Amygdala (tissue), 56 donors: Measurements from ENCODE around the gene TSSK3.

Experiments used
- DNase-seq, 56 donors: peaks; one replicate each; lab custom pipeline; 2025; lab: John Stamatoyannopoulos, UW

TSSK3 gene

DNA sequence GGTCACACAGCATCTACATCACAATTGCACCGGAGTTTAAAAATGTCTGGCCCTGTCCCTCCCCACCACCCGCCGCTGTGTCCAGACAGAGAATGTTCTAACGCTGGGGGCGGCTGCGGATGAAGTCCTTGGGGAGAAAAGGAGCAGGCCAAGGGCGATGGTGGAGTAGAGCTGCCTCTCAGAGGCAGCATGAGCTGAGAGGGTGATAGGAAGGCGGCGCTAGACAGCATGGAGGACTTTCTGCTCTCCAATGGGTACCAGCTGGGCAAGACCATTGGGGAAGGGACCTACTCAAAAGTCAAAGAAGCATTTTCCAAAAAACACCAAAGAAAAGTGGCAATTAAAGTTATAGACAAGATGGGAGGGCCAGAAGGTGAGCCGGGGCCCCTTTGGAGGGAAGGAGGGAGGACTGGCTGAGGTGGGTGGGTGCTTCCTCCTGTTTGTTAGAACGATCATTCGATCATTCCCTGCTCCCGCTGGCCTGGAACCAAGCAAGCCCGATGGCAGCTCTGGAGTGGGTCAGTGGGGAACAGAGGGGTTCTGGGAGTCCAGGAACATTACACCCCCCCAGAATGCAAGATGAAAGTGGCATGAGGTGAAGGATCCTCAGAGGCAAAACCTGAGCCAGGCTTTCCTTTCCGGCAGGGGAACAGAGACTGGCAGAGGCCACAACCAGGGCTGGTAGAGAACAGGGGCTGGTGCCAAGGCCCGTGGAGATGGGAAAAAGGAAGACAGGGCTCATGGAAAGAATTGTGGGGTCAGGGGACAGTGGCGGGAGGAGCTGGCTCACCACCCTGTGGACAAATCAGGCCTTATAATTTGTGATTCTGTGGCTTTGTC, at the start of gene TSSK3, which contains the start of gene FAM229A:
TSS of gene TSSK3 (plus strand) at position 66 of the 840 bp plus-strand sequence. CDS start at position 229, 163 bp downstream.
TSS of gene FAM229A (minus strand) at position 12 of the 840 bp plus-strand sequence. CDS start 394 bp downstream, outside the sequence.
- peak in 2 of 56 donors; percentile 44 to 100 for DNase-seq

GRCh38 chr1:32316903-32317277, 45.4 kb upstream of the TSSK3 start:
- no peak for DNase-seq

DNA sequence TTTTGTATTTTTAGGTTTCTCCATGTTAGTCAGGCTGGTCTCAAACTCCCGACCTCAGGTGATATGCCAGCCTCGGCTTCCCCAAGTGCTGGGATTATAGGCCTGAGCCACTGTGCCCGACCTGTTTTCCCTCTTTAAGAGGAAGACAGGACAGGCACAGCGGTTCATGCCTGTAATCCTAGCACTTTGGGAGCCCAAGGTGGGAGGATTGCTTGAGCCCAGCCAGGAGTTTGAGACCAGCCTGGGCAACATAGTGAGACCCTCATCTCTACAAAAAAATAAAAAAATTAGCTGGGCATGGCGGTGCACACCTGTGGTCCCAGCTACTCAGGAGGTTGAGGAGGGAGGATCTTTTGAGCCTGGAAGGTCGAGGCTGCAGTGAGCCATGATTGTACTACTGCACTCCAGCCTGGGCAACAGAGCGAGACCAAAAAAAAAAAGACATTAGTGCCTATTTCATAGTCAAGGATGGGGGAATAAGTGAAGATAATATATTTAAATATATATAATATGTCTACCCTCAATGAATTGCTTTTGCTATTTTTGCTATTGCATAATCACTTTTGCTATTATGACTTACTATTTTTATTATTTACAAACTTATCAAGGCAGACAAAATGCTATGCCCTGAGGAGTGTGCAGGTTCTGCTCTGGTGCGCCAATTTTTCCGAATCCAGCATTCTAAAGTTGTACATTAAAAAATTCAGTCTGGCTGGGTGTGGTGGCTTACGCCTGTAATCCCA, 44.0 kb upstream of the TSSK3 start:
- DNase-seq, result no peak

GRCh38 chr1:32321712-32322291, 40.5 kb upstream of the TSSK3 start:
- DNase-seq, result no peak

GRCh38 chr1:32327204-32327603, 35.1 kb upstream of the TSSK3 start:
- DNase-seq, result no peak

- DNase-seq, result no peak
Measured at GRCh38 chr1:32329931-32330466, 32.3 kb upstream of the TSSK3 start.

- no peak for DNase-seq
Measured at GRCh38 chr1:32330558-32331151, 31.7 kb upstream of the TSSK3 start.

DNA sequence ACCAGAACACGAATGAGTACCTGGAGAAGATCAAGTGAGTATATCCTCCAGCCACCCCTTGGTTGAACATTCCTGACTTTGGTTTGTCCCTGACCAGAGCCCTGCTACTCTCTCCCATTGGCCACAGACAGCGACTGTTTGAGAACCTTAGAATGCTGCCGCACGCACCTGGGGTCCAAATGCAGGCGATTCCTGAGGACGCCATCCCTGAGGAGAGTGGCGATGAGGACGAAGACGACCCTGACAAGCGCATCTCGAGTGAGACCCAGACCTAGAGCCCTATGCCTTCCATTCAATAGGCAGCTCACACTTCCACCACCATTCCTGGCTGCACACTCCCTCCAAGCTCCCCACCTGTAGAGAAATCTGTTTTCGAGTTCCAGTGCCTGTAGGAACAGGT, 30.8 kb upstream of the TSSK3 start:
- DNase-seq, result no peak

- peak in 27 of 56 donors; percentile 14 to 74 (median 29) for DNase-seq
Measured at GRCh38 chr1:32332290-32333079, 29.9 kb upstream of the TSSK3 start.

GRCh38 chr1:32333251-32333963, 28.9 kb upstream of the TSSK3 start:
- DNase-seq, result no peak

DNA sequence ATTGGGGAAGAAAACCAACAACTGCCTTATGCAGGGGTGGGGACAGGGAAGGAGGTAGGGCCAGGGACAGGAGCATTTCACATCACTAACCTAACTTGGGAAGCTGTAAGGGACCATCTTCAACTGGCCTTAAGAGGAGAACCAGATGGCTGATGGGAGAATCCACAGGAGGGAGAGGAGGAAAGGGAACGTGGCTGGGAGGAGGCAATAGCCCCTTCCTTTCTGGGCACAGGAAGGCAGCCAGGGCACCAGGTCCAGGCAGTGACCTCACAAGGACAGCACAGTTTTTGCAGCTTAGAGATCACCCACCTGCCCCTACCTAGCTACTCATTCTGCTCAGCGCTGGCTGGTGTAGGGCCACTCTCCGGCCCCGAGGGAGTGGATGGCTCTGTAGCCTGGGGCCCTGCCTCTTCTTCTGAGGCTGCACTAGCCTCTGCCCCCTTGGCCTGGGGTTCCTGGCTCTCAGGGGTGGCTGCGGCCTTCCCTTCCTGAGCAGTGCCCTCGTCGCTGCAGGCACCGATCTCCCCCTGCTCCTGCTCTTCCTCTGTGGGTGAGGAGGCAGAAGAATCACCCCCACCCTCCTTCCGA, 28.0 kb upstream of the TSSK3 start:
- peak in 1 of 56 donors; percentile 66 for DNase-seq

DNA sequence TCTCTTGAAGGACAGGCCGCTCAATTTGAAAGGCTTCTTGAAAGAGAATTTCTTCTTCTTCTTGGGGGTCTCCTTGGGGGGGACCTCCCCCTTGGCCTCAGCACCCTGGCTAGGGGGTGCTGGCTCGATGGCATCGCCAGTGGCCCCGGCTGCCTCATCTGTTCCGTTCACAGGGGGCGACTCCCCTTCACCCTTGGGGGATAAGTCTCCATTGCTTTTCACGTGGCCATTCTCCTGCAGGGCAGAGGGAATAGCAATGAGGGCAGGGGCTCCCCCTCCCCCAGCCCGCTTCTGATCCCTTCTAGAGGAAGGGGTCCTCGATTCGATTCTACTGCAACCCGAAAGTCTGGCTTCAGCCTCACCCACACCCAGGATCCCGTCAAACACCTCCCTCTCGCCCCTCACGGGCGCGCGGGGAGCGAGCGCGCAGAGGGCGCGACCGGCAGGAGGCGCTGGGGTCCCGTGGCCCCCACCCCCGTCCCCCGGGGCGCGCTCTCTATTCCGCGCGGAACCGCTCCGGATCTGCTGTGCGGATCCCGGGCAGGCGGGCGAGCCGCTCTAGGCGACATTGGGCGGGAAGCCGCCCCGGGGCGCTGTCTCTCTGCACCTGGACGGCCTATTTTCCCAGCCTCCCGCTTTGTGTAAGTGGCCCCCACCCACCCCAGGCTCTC, 27.3 kb upstream of the TSSK3 start:
- DNase-seq, result peak in 26 of 56 donors; percentile 14 to 73 (median 42)

- DNase-seq, result no peak
Measured at GRCh38 chr1:32335535-32335789, 26.9 kb upstream of the TSSK3 start.

DNA sequence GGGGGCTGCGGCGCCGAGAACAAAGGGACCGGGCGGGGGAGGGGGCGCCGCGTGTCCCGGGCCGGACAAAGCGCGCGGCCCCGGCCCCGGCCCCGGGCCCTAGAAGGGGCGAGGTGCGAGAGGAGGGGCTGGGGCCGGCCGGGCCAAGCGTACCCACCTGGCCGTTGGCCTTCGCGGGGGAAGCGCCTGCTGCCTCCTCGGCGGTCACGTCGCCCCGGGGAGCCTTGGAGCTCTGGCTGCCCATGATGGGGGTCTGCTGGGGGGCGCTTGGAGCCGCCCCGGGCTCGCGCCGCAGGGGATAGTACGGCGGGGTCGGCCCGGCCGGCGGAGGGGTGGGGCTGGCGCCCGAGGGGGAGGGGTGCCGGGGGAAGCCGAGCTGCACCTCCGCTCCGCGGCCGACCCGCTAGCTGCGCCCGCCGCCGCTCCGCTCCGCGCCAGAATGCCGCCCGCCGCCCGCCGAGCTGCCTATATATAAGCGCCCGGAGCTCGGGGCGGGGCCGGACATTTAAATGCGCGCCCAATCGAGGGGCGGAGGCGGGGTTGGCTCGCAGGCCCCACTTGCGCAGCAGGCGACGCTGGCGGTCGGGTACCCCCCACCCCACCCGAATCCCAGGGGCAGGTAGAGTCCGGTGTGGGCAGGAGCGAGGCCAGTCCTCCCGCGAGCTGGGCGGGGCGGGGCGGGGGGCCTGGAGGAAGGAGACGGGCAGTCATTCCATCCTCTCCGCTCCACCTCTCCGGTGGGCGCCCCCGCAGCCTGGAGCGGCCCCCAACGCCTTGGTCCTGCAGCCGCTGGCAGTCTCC, 26.3 kb upstream of the TSSK3 start, which contains the start of gene MARCKSL1:
TSS of gene MARCKSL1 (minus strand) at position 444 of the 801 bp plus-strand sequence. CDS start at position 244, 200 bp downstream.
- DNase-seq, result peak in 54 of 56 donors; percentile 32 to 92 (median 76)

GRCh38 chr1:32336591-32336932, 25.8 kb upstream of the TSSK3 start:
- peak in 1 of 56 donors; percentile 39 for DNase-seq

- peak in 10 of 56 donors; percentile 18 to 42 (median 32) for DNase-seq
Measured at GRCh38 chr1:32336963-32337675, 25.2 kb upstream of the TSSK3 start.
